ENCODE measurements around the gene MAP6.

Gene MAP6

GRCh38 chr11:75650167-75650723 is 18.6 kb downstream of the MAP6 start:
- no peak for TF ChIP-seq CTCF (IDR thresholded peaks at IDR 0.05; ENCODE audit: low read depth, low read length)
- no peak for DNase-seq (ENCODE audit: low read depth in 2 of 2)
- no peak overlapping the region for H3K4me3 ChIP-seq (replicated peaks in 1 of 2; ENCODE audit: low read depth in 2 of 2, low read length in 2 of 2)

- DNase-seq (ENCODE audit: low read depth in 2 of 2): no peak
- no peak overlapping the region for H3K4me3 ChIP-seq (replicated peaks in 1 of 2; ENCODE audit: low read depth in 2 of 2, low read length in 2 of 2)
- TF ChIP-seq CTCF (IDR thresholded peaks at IDR 0.05; ENCODE audit: low read depth, low read length): no peak
These were observed 23.9 kb downstream of the MAP6 start for GRCh38 chr11:75644946-75645345.

GRCh38 chr11:75644370-75644769 is 24.5 kb downstream of the MAP6 start:
- no peak overlapping the region for H3K4me3 ChIP-seq (replicated peaks in 1 of 2; ENCODE audit: low read depth in 2 of 2, low read length in 2 of 2)
- TF ChIP-seq CTCF (IDR thresholded peaks at IDR 0.05; ENCODE audit: low read depth, low read length): no peak
- DNase-seq (ENCODE audit: low read depth in 2 of 2): no peak

GRCh38 chr11:75642402-75643113 is 26.3 kb downstream of the MAP6 start:
- no peak for TF ChIP-seq CTCF (IDR thresholded peaks at IDR 0.05; ENCODE audit: low read depth, low read length)
- H3K4me3 ChIP-seq (replicated peaks in 1 of 2; ENCODE audit: low read depth in 2 of 2, low read length in 2 of 2): no peak overlapping the region
- DNase-seq (ENCODE audit: low read depth in 2 of 2): no peak

GRCh38 chr11:75639762-75640181 is 29.1 kb downstream of the MAP6 start:
- H3K4me3 ChIP-seq (replicated peaks in 1 of 2; ENCODE audit: low read depth in 2 of 2, low read length in 2 of 2): no peak overlapping the region
- peak; percentile 51 to 80 for DNase-seq (ENCODE audit: low read depth in 2 of 2)
- TF ChIP-seq CTCF (IDR thresholded peaks at IDR 0.05; ENCODE audit: low read depth, low read length): no peak

GRCh38 chr11:75637998-75638397 is 30.8 kb downstream of the MAP6 start:
- TF ChIP-seq CTCF (IDR thresholded peaks at IDR 0.05; ENCODE audit: low read depth, low read length): no peak
- no peak for DNase-seq (ENCODE audit: low read depth in 2 of 2)
- H3K4me3 ChIP-seq (replicated peaks in 1 of 2; ENCODE audit: low read depth in 2 of 2, low read length in 2 of 2): no peak overlapping the region

Data from cardiac fibroblast (primary cell).